PFSK-1 (cell line): Measurements from ENCODE around the gene ABCF2.

ENCODE experiments used
- FOXP2 ChIP-seq: optimal IDR thresholded peaks from 2 replicates; pipeline ENCODE3; 2011; ENCODE audit warnings: borderline replicate concordance, control low read depth, inconsistent platforms; ENCODE audit not compliant: insufficient read depth; ENCODE audit errors: extremely low read length, extremely low read depth
- POLR2AphosphoS5 ChIP-seq: IDR thresholded peaks from 2 replicates; pipeline ENCODE4 v1.6.1; 2012; ENCODE audit warnings: low read depth, mild to moderate bottlenecking, control low read depth, low read length, moderate library complexity
- SIN3A ChIP-seq: IDR thresholded peaks from 2 replicates; pipeline ENCODE4 v1.6.1; 2012; ENCODE audit warnings: mild to moderate bottlenecking, low read length, moderate library complexity, borderline replicate concordance; ENCODE audit not compliant: insufficient read depth
- TAF1 ChIP-seq: IDR thresholded peaks from 2 replicates; pipeline ENCODE4 v1.6.1; 2012; ENCODE audit warnings: low read length, control low read depth, borderline replicate concordance; ENCODE audit not compliant: insufficient read depth
- TF ChIP-seq, protein P1 (sequence below), 2 experiments: IDR thresholded peaks; 2 replicates each; pipeline versions ENCODE4 v1.6.1 to v1.8.0; 2011 to 2012; ENCODE audit warnings: low read depth in 2 of 2, low read length in 2 of 2, control low read depth in 1 of 2, inconsistent platforms in 1 of 2, mild to moderate bottlenecking in 1 of 2, moderate library complexity in 1 of 2; ENCODE audit not compliant: insufficient read depth in 1 of 2

The ABCF2 gene

DNA sequence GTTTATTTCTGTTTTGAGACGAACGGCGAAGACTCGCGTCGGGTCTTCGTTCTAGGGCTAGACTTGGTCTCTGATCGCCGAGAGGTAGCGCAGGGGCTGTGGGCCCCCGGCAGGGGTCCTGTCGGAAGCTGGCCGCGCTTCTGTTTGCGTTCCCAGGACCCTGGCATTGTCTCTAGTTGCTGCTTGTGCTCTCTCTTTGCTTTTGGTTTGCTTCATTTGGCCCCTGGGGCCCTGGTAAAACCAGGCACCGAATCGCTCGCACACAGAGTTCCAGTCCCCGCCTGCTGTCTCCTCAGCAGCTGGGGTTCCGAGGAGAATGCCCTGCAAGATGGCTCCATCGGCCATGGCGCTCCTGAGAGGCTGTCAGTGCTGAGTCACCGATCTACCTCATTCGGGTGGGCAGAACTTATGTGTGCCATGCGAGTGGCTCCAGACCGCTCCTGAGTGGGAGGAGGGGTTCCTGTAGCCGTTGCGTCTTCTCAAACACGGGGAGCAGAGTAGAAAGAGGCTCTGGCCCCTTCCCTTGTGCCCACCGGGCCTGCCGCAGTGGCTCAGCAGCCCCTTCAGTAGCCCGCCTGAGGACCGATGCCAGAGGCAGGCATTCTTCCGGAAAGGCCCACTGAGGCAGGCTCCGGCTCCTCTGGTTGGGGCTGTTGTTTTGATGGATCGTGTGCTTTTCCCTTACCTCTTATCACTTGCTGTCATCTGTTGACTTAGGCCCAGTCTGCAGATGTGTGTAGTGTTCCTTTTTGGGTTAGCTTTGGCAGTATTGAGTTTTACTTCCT, 6.1 kb upstream of the ABCF2 start:
- no peak for TF ChIP-seq POLR2AphosphoS5
- TF ChIP-seq TAF1, result peak; percentile 28; the same call in 1 of the 2 replicates

DNA sequence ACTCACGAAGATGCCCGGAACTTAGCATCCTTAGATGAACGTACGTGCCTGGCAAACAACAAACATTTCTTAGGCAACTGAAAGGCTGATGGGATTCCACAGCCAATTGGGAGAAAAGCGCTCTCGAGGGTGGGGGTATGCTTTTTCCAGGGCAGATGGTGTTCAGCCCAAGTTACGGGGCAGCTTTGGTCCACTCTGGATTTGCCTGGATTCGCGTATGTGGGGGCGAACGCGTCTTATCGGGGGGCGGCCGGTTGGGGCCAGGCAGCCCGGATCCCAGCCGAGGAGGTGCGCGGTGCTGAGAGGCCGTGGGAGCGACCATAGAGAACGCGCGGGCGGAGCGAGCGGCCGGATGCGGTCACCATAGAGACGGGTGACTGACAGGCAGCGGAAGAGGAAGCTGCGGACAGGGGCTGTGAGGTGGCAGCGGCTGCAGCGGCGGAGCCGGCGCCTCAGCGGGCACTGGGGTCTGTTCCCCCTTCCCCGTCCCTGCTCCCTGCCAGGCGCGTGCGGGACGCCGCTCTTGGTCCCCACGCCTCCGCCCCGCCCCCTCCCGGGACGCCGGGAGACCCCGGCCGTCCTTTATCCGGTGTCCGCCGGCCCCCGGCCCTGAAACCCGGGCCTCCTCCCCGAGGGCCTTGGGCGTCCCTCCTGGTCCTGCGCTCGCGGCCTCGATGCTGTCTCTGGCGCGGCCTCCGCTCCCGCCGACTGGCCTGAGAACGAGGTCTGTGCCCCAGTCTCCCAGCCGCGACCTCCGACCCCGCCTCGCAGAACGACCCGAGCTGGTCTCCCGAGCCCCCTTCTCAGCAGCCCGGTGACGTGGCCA, 5.3 kb upstream of the ABCF2 start, which contains the start of gene CHPF2:
CHPF2 (plus strand) TSS at position 393 of the 826 bp plus-strand sequence. CDS start 1,529 bp downstream, outside the sequence.
- TF ChIP-seq TAF1 (peak; percentile 76; the same call in 1 of the 2 replicates), SIN3A (no peak), FOXP2 (peak; percentile 90), POLR2AphosphoS5 (peak; percentile 90)
- TF ChIP-seq, protein P1, sequence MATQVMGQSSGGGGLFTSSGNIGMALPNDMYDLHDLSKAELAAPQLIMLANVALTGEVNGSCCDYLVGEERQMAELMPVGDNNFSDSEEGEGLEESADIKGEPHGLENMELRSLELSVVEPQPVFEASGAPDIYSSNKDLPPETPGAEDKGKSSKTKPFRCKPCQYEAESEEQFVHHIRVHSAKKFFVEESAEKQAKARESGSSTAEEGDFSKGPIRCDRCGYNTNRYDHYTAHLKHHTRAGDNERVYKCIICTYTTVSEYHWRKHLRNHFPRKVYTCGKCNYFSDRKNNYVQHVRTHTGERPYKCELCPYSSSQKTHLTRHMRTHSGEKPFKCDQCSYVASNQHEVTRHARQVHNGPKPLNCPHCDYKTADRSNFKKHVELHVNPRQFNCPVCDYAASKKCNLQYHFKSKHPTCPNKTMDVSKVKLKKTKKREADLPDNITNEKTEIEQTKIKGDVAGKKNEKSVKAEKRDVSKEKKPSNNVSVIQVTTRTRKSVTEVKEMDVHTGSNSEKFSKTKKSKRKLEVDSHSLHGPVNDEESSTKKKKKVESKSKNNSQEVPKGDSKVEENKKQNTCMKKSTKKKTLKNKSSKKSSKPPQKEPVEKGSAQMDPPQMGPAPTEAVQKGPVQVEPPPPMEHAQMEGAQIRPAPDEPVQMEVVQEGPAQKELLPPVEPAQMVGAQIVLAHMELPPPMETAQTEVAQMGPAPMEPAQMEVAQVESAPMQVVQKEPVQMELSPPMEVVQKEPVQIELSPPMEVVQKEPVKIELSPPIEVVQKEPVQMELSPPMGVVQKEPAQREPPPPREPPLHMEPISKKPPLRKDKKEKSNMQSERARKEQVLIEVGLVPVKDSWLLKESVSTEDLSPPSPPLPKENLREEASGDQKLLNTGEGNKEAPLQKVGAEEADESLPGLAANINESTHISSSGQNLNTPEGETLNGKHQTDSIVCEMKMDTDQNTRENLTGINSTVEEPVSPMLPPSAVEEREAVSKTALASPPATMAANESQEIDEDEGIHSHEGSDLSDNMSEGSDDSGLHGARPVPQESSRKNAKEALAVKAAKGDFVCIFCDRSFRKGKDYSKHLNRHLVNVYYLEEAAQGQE (IDR thresholded peaks at IDR 0.05; ENCODE audit: insufficient read depth in 1 of 2, low read depth in 2 of 2, low read length in 2 of 2), result 0 out of 4 replicates have a peak, but pooled peaks of 1 of the 2 experiments have one; percentile 30

DNA sequence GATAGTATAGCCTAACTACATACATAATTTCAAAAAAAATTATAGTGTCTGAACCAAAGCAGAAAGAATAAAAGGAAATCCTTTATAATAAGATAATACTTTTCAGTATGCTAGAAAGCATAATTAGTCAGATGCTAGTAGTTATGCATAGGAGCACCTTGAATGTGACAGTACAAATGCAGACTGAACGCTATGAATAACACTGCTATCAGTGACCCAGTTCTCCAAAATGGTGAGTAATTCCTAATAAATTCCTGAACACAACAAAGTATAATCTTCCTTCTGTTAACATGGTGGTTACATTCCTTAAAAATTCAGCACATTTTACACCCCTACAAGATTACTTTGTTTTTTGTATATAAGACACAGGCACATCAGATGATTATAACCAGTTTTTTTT, 4.1 kb upstream of the ABCF2 start:
- no peak for TF ChIP-seq SIN3A
- TF ChIP-seq POLR2AphosphoS5, result no peak
- TF ChIP-seq, protein P1 (IDR thresholded peaks at IDR 0.05; ENCODE audit: insufficient read depth in 1 of 2, low read depth in 2 of 2, low read length in 2 of 2), result no peak
- no peak for TF ChIP-seq FOXP2
- no peak for TF ChIP-seq TAF1

DNA sequence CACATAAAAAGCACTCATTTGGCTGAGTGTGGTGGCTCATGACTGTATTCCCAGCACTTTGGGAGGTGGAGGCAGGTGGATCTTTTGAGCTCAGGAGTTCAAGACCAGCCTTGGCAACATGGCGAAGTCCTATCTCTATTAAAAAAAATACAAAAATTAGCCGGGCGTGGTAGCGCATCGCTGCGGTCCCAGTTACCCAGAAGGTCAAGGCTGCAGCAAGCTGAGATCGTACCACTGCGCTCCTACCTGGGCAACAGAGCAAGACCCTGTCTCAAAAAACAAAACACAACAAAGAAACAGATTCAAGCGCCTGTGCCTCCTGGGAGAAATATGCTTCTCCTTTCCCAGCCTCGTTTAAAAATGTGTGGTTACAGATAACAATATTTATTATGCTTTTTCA, 2.2 kb upstream of the ABCF2 start:
- TF ChIP-seq TAF1 (no peak), POLR2AphosphoS5 (no peak), FOXP2 (no peak), SIN3A (no peak)
- TF ChIP-seq, protein P1 (IDR thresholded peaks at IDR 0.05; ENCODE audit: insufficient read depth in 1 of 2, low read depth in 2 of 2, low read length in 2 of 2), result no peak

DNA sequence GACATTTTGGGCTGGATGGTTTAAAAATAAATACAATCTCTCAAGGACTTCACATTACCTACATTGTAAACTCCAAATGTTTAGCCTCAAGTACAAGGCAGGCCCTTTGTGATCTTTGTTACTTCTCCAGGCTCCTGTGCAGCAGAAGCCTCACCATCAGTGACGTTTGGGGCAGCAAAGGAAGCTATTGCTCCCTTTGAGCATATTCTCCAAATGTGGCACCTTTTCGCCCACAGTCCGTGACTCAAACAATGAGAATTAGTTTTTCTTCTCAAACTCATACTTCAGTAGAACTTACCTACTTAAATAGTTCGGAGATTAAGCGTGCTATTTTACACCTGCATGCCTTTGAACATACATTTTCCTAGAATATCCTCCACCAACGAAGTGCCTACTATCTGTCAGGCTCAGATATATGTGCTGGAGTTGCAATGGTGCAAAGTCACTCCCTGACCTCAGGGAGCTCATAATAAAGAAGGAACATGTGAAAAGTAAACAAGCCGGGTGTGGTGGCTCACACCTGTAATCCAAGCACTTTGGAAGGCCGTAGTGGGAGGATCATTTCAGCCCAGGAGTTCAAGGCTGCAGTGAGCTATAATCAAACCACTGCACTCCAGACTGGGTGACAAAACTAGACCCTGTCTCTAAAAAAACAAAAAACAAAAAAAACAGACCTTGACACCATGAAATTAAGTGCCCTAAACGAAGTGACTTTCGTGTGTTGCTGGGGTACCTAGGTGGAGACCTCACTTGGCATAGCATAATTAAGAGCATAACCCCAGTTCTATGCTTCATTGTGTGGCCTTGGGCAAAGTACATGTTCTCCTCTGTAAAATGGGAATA, 1.2 kb upstream of the ABCF2 start:
- TF ChIP-seq SIN3A (no peak), POLR2AphosphoS5 (no peak), FOXP2 (no peak), TAF1 (no peak)
- TF ChIP-seq, protein P1 (IDR thresholded peaks at IDR 0.05; ENCODE audit: insufficient read depth in 1 of 2, low read depth in 2 of 2, low read length in 2 of 2), result no peak
